Measurements from ENCODE around the gene MLH1. TPM values are rescaled to one million over a fixed set of nuclear protein-coding genes. Genes with fewer than 3 reads are reported as not detected.

Gene MLH1
- total and polyA plus RNA-seq, 2 of the 8 experiments (the other 6 are each of a cell fraction or from before 2014, with no cell fraction given): 36.4 to 47.3 TPM

GRCh38 chr3:37041546-37042195 is 48.4 kb downstream of the MLH1 start:
- Histone ChIP-seq H3K4me1 (replicated peaks in 1 of 4; ENCODE audit: control insufficient read depth in 3 of 4, insufficient read depth in 4 of 4, low read length in 3 of 4) (no peaks in the 10 kb centered on the region), H4K20me1 (replicated peaks in 1 of 2; ENCODE audit: control insufficient read depth in 1 of 2, insufficient read depth in 2 of 2, low read length in 2 of 2) (no peaks in the 10 kb centered on the region), H2AK5ac (ENCODE audit: low read depth, low read length) (no peak overlapping the region), H3K27me3 (replicated peaks in 1 of 4; ENCODE audit: control insufficient read depth in 3 of 4, extremely low read depth in 1 of 4, insufficient read depth in 3 of 4, low read length in 3 of 4) (no peaks in the 10 kb centered on the region), H3K79me2 (ENCODE audit: control insufficient read depth in 1 of 2, insufficient read depth in 2 of 2, low read length in 2 of 2) (no peaks in the 10 kb centered on the region), H4K91ac (replicated peaks; ENCODE audit: insufficient read length, low read length) (no peak overlapping the region), H2BK20ac (ENCODE audit: low read length) (no peak overlapping the region), H3K23ac (ENCODE audit: insufficient read length) (no peak overlapping the region), H3K56ac (replicated peaks; ENCODE audit: insufficient read length, low read depth, low read length) (no peak overlapping the region), H2AFZ (ENCODE audit: low read length) (no peak overlapping the region), H3K4me3 (ENCODE audit: extremely low read depth in 1 of 4, insufficient read depth in 2 of 4, low read depth in 3 of 4, low read length in 4 of 4) (no peak overlapping the region), H4K5ac (ENCODE audit: insufficient read length, low read depth, low read length) (no peak overlapping the region), H3K36me3 (ENCODE audit: control insufficient read depth in 2 of 4, insufficient read depth in 4 of 4, low read length in 3 of 4) (peaks cover 7 to 47% (median 27%) of the 10 kb centered on the region in 4 experiments; a peak in 7 of 8 replicates), H2BK5ac (ENCODE audit: low read depth, low read length) (no peak overlapping the region), H3K14ac (ENCODE audit: insufficient read length) (no peak overlapping the region), H4K8ac (ENCODE audit: extremely low read depth, insufficient read depth, low read length) (no peak overlapping the region), H2BK15ac (ENCODE audit: low read length) (no peak overlapping the region), H3K9me3 (ENCODE audit: insufficient read depth in 2 of 2, low read depth in 1 of 2, low read length in 1 of 2) (no peaks in the 10 kb centered on the region), H3K4ac (replicated peaks; ENCODE audit: insufficient read length, low read depth, low read length) (no peak overlapping the region), H3K27ac (ENCODE audit: low read depth, low read length) (no peak overlapping the region), H3K79me1 (ENCODE audit: low read depth, low read length) (no peaks in the 10 kb centered on the region), H3K9ac (replicated peaks in 1 of 4; ENCODE audit: extremely low read depth in 1 of 4, low read depth in 3 of 4, low read length in 3 of 4) (no peak overlapping the region), H3K18ac (ENCODE audit: extremely low read depth, low read length) (no peak overlapping the region), H2BK120ac (replicated peaks; ENCODE audit: low read depth, low read length) (no peak overlapping the region), H3K23me2 (ENCODE audit: low read depth, low read length) (no peaks in the 10 kb centered on the region), H2BK12ac (ENCODE audit: low read depth, low read length) (no peak overlapping the region), H3K4me2 (ENCODE audit: insufficient read depth in 1 of 2, low read depth in 2 of 2, low read length in 2 of 2) (no peak overlapping the region)
- WGBS, 2 experiments (ENCODE audit: extremely low coverage in 1 of 2, insufficient coverage in 1 of 2, insufficient read length in 1 of 2, insufficient replicate concordance in 2 of 2, low coverage in 1 of 2, low lambda C conversion rate in 2 of 2, missing lambda C conversion rate in 1 of 2): 88% methylated on average over 1 of the region's 1 CpG; no CpG with 5 or more reads in 1 of the 2 experiments
- DNase-seq (ENCODE audit: low read depth in 1 of 2, low spot score in 2 of 2) (no peak), FAIRE-seq (no peak)
- POLR2A ChIA-PET (ENCODE audit: partially characterized antibody): interaction anchor here (1.0 to 1.4 kb wide), 2 partner anchors 9 to 26 kb away, joined by 3 read pairs; no protein-coding TSS in a partner anchor
- CTCF ChIA-PET (ENCODE audit: partially characterized antibody): interaction anchor here (0.7 to 1.7 kb wide), 3 partner anchors 10 to 288 kb away, joined by 3 to 4 read pairs (median 3); no protein-coding TSS in a partner anchor
- TF ChIP-seq NRF1 (IDR thresholded peaks at IDR 0.05; ENCODE audit: low read depth, low read length): no peak
- TF ChIP-seq ZNF274 (IDR thresholded peaks at IDR 0.05; ENCODE audit: borderline replicate concordance, extremely low read depth, low read length): no peak
- no peak for TF ChIP-seq JUND (IDR thresholded peaks at IDR 0.05; ENCODE audit: low read length)
- TF ChIP-seq BACH1 (IDR thresholded peaks at IDR 0.05; ENCODE audit: low read length): no peak
- TF ChIP-seq SIN3A (conservative IDR thresholded peaks at IDR 0.05 in 1 of 2, IDR thresholded peaks at IDR 0.05 in 1 of 2; ENCODE audit: low read depth in 1 of 2, low read length in 2 of 2): no peak
- no peak for TF ChIP-seq RFX5 (IDR thresholded peaks at IDR 0.05; ENCODE audit: borderline replicate concordance, low read depth, low read length)
- TF ChIP-seq JUN (IDR thresholded peaks at IDR 0.05; ENCODE audit: low read depth, low read length): no peak
- no peak for TF ChIP-seq FOSL1 (IDR thresholded peaks at IDR 0.05; ENCODE audit: insufficient read depth, low read depth, low read length)
- no peak for TF ChIP-seq HDAC2 (IDR thresholded peaks at IDR 0.05; ENCODE audit: borderline replicate concordance in 1 of 2, low read depth in 2 of 2, low read length in 2 of 2)
- TF ChIP-seq YY1 (IDR thresholded peaks at IDR 0.05; ENCODE audit: low read depth, low read length): no peak
- TF ChIP-seq SIX5 (IDR thresholded peaks at IDR 0.05; ENCODE audit: low read depth, low read length): no peak
- no peak for TF ChIP-seq EGR1 (IDR thresholded peaks at IDR 0.05; ENCODE audit: borderline replicate concordance, low read depth, low read length)
- no peak for TF ChIP-seq RBBP5 (IDR thresholded peaks at IDR 0.05; ENCODE audit: borderline replicate concordance, low read depth, low read length)
- TF ChIP-seq HDAC6 (IDR thresholded peaks at IDR 0.05; ENCODE audit: low read depth, low read length): no peak

Data from H1 (cell line).